Measurements from ENCODE around the gene STX11.

STX11 gene

DNA sequence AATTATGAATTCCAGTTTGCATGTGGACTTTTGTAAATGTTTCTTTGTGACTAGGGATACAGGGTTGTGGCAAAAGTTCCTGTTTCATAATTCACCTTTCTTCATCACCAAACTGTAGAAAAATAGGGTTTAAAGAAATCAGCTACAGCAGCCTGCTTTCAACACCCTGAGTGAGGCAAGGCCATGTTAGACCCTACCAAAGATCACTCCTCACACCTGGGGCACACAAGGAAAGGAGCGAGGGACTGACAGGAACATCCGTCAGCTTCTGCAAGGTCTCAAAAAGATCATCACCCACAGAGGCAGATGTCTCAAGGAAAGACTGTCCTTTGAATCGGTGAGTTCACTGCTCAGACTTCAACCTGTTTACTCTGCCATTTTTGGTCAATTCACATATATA is 10.5 kb upstream of the STX11 start:
- H3K36me3 ChIP-seq (ENCODE audit: control insufficient read depth in 5 of 5, insufficient read depth in 5 of 5, low read length in 5 of 5), result no peaks in the 10 kb centered on the region
- H3K9ac ChIP-seq (ENCODE audit: low read length in 5 of 5), result no peak overlapping the region
- H3K4me3 ChIP-seq (ENCODE audit: low read depth in 1 of 5, low read length in 5 of 5), result no peak overlapping the region
- H3K27ac ChIP-seq (ENCODE audit: low read depth, low read length), result no peak overlapping the region
- no peaks in the 10 kb centered on the region for H3K27me3 ChIP-seq (ENCODE audit: control insufficient read depth in 5 of 5, insufficient read depth in 4 of 5, low read length in 5 of 5)
- H3K9me3 ChIP-seq (ENCODE audit: control insufficient read depth in 5 of 5, low read length in 5 of 5), result no peaks in the 10 kb centered on the region
- peaks cover 0 to 7% (median 0%) of the 10 kb centered on the region in 5 donors for H3K4me1 ChIP-seq (ENCODE audit: control insufficient read depth in 5 of 5, insufficient read depth in 5 of 5, low read length in 5 of 5)

DNA sequence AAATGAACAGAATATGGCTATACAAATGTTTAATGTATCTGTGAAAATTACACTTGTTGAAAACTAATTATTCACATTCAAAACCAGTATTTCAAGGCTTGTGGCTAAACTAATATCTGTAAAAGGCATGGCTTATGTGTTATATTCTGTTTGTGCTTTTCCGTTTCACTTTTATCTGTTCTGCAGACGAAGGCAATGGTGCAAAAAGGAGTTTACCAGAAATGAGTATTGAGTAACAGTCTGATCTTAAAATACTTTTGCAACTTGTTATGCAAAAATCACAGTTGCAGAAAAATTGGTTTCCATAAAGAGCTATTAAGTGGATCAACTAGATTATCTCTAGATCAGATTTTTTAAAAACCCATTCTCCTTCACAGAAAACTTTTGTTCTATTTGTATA is 9.4 kb upstream of the STX11 start:
- Histone ChIP-seq H3K27ac (ENCODE audit: low read depth, low read length) (peak overlapping the region; percentile 14), H3K9me3 (ENCODE audit: control insufficient read depth in 5 of 5, low read length in 5 of 5) (no peaks in the 10 kb centered on the region), H3K9ac (ENCODE audit: low read length in 5 of 5) (peak overlapping the region in 1 of 5 donors; percentile 22), H3K36me3 (ENCODE audit: control insufficient read depth in 5 of 5, insufficient read depth in 5 of 5, low read length in 5 of 5) (no peaks in the 10 kb centered on the region), H3K27me3 (ENCODE audit: control insufficient read depth in 5 of 5, insufficient read depth in 4 of 5, low read length in 5 of 5) (no peaks in the 10 kb centered on the region), H3K4me1 (ENCODE audit: control insufficient read depth in 5 of 5, insufficient read depth in 5 of 5, low read length in 5 of 5) (peaks cover 0 to 7% (median 0%) of the 10 kb centered on the region in 5 donors), H3K4me3 (ENCODE audit: low read depth in 1 of 5, low read length in 5 of 5) (no peak overlapping the region)

DNA sequence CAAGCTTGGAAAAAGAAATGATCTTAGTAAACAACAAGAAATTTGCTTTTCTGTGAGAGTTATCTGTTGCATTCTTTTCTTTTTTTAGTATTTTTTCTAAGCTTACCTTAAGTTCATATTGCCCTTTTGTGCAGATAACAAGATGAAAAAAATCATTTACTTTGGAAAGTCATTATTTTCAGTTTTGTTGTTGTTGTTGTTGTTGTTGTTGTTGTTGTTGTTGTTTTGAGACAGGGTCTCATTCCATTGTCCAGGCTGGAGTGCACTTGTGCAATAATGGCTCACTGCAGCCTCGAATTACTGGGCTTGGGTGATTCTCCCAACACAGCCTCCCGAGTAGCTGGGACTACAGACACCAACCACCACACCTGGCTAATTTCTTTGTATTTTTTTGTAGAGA is 8.8 kb upstream of the STX11 start:
- Histone ChIP-seq H3K4me3 (ENCODE audit: low read depth in 1 of 5, low read length in 5 of 5) (no peak overlapping the region), H3K36me3 (ENCODE audit: control insufficient read depth in 5 of 5, insufficient read depth in 5 of 5, low read length in 5 of 5) (no peaks in the 10 kb centered on the region), H3K9ac (ENCODE audit: low read length in 5 of 5) (no peak overlapping the region), H3K27me3 (ENCODE audit: control insufficient read depth in 5 of 5, insufficient read depth in 4 of 5, low read length in 5 of 5) (no peaks in the 10 kb centered on the region), H3K27ac (ENCODE audit: low read depth, low read length) (no peak overlapping the region), H3K4me1 (ENCODE audit: control insufficient read depth in 5 of 5, insufficient read depth in 5 of 5, low read length in 5 of 5) (peaks cover 0 to 7% (median 0%) of the 10 kb centered on the region in 5 donors), H3K9me3 (ENCODE audit: control insufficient read depth in 5 of 5, low read length in 5 of 5) (no peaks in the 10 kb centered on the region)

DNA sequence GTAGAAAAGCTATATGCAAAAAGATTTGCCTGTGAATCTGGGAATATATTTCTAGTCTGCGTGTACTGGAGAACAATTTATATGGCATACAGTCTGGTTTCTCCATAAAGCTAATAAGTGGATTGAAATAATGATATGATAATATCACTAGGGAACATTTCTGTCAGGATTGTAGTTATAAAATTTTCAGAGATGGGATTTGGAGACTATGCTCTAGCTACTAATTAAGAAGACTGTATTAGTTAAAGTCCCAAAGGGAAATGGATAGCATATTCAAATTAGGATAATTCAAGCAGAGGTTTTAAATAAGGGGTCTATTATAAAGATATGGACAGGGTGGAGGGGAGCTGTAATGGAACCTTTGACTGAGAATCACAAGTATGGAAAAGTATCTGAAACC is 7.2 kb upstream of the STX11 start:
- no peaks in the 10 kb centered on the region for H3K9me3 ChIP-seq (ENCODE audit: control insufficient read depth in 5 of 5, low read length in 5 of 5)
- no peak overlapping the region for H3K4me3 ChIP-seq (ENCODE audit: low read depth in 1 of 5, low read length in 5 of 5)
- H3K36me3 ChIP-seq (ENCODE audit: control insufficient read depth in 5 of 5, insufficient read depth in 5 of 5, low read length in 5 of 5), result no peaks in the 10 kb centered on the region
- H3K27me3 ChIP-seq (ENCODE audit: control insufficient read depth in 5 of 5, insufficient read depth in 4 of 5, low read length in 5 of 5), result no peaks in the 10 kb centered on the region
- no peak overlapping the region for H3K9ac ChIP-seq (ENCODE audit: low read length in 5 of 5)
- peaks cover 0 to 7% (median 0%) of the 10 kb centered on the region in 5 donors for H3K4me1 ChIP-seq (ENCODE audit: control insufficient read depth in 5 of 5, insufficient read depth in 5 of 5, low read length in 5 of 5)
- no peak overlapping the region for H3K27ac ChIP-seq (ENCODE audit: low read depth, low read length)

DNA sequence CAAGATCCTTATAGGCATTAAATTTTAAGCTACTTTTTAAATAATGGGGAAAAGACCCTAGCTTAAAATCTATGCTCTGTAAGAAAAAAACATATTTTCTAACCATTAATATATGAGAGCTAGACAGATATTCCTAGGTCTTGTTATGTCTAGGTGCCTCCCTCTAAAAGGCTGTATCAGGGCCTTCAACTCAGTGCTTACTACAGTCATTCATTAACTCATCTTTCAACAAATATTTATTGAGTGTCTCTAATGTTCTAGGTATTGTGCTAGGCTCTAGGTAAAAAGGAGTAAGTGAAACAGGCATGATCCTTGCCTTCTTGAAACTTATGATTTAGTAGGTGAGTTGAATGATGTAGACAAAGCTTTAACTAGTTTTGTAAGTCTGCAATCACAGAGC is 6.4 kb upstream of the STX11 start:
- Histone ChIP-seq H3K36me3 (ENCODE audit: control insufficient read depth in 5 of 5, insufficient read depth in 5 of 5, low read length in 5 of 5) (no peaks in the 10 kb centered on the region), H3K9ac (ENCODE audit: low read length in 5 of 5) (no peak overlapping the region), H3K4me3 (ENCODE audit: low read depth in 1 of 5, low read length in 5 of 5) (no peak overlapping the region), H3K27me3 (ENCODE audit: control insufficient read depth in 5 of 5, insufficient read depth in 4 of 5, low read length in 5 of 5) (no peaks in the 10 kb centered on the region), H3K9me3 (ENCODE audit: control insufficient read depth in 5 of 5, low read length in 5 of 5) (no peaks in the 10 kb centered on the region), H3K4me1 (ENCODE audit: control insufficient read depth in 5 of 5, insufficient read depth in 5 of 5, low read length in 5 of 5) (peaks cover 0 to 7% (median 0%) of the 10 kb centered on the region in 5 donors), H3K27ac (ENCODE audit: low read depth, low read length) (no peak overlapping the region)

DNA sequence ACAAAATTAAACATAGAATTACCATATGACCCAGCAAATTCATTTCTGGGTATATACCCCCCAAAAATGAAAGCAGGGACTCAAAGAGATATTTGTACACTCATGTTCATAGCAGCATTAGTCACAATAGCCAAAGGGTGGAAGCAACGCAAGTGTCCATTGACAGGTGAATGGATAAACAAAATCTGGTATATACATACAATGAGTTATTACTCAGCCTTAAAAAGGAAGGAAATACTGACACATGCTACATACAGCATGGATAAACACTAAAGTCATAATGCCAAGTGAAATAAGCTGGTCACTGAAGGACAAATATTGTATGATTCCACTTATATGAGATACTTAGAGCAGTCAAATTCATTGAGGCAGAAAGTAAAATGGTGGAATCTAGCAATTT is 5.3 kb upstream of the STX11 start:
- Histone ChIP-seq H3K4me1 (ENCODE audit: control insufficient read depth in 5 of 5, insufficient read depth in 5 of 5, low read length in 5 of 5) (peaks cover 0 to 15% (median 6%) of the 10 kb centered on the region in 5 donors), H3K27me3 (ENCODE audit: control insufficient read depth in 5 of 5, insufficient read depth in 4 of 5, low read length in 5 of 5) (no peaks in the 10 kb centered on the region), H3K9me3 (ENCODE audit: control insufficient read depth in 5 of 5, low read length in 5 of 5) (no peaks in the 10 kb centered on the region), H3K27ac (ENCODE audit: low read depth, low read length) (no peak overlapping the region), H3K36me3 (ENCODE audit: control insufficient read depth in 5 of 5, insufficient read depth in 5 of 5, low read length in 5 of 5) (no peaks in the 10 kb centered on the region), H3K4me3 (ENCODE audit: low read depth in 1 of 5, low read length in 5 of 5) (no peak overlapping the region), H3K9ac (ENCODE audit: low read length in 5 of 5) (no peak overlapping the region)

DNA sequence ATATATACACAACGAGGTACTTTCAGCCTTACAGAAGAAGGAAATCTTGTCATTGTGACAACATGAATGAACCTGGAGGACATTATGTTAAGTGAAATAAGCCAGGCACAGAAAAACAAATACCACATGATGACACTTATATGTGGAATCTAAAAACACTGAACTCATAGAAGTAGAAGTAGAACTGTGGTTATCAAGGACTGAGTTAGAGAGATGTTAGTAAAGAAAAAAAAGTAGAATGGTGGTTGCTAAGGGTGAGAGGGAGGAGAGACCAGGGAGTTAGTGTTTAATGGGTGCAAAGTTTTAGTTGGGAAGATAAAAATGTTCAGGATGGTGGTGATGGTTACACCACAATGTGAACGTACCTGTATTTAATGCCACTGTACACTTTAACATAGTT is 4.8 kb upstream of the STX11 start:
- Histone ChIP-seq H3K9ac (ENCODE audit: low read length in 5 of 5) (no peak overlapping the region), H3K36me3 (ENCODE audit: control insufficient read depth in 5 of 5, insufficient read depth in 5 of 5, low read length in 5 of 5) (no peaks in the 10 kb centered on the region), H3K9me3 (ENCODE audit: control insufficient read depth in 5 of 5, low read length in 5 of 5) (no peaks in the 10 kb centered on the region)

DNA sequence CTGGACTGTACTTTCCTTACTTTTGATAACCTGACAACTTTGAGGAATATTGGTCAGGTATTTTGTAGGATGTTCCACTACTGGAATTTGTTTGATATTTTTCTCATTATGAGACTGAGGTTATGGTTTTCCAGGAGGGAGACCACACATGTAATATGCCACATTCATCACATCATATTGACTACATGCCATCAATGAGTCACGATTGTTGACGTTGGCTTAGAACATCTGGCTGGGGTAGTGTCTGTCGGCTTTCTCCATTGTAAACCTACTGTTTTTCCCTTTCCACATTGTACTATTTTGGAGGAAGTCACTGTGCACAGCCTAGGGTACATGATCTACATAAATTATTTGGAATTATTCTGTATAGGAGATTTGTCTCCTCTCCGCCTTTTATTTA is 1.4 kb upstream of the STX11 start:
- Histone ChIP-seq H3K4me3 (ENCODE audit: low read depth in 1 of 5, low read length in 5 of 5) (no peak overlapping the region), H3K27ac (ENCODE audit: low read depth, low read length) (no peak overlapping the region), H3K4me1 (ENCODE audit: control insufficient read depth in 5 of 5, insufficient read depth in 5 of 5, low read length in 5 of 5) (peaks cover 7 to 36% (median 24%) of the 10 kb centered on the region in 5 donors), H3K9ac (ENCODE audit: low read length in 5 of 5) (no peak overlapping the region), H3K36me3 (ENCODE audit: control insufficient read depth in 5 of 5, insufficient read depth in 5 of 5, low read length in 5 of 5) (no peaks in the 10 kb centered on the region), H3K9me3 (ENCODE audit: control insufficient read depth in 5 of 5, low read length in 5 of 5) (no peaks in the 10 kb centered on the region), H3K27me3 (ENCODE audit: control insufficient read depth in 5 of 5, insufficient read depth in 4 of 5, low read length in 5 of 5) (no peaks in the 10 kb centered on the region)

More for the DNA sequence above, 4.8 kb upstream of the STX11 start:
- H3K4me3 ChIP-seq (ENCODE audit: low read depth in 1 of 5, low read length in 5 of 5), result no peak overlapping the region
- H3K27me3 ChIP-seq (ENCODE audit: control insufficient read depth in 5 of 5, insufficient read depth in 4 of 5, low read length in 5 of 5), result no peaks in the 10 kb centered on the region
- H3K4me1 ChIP-seq (ENCODE audit: control insufficient read depth in 5 of 5, insufficient read depth in 5 of 5, low read length in 5 of 5), result peaks cover 0 to 12% (median 6%) of the 10 kb centered on the region in 5 donors
- H3K27ac ChIP-seq (ENCODE audit: low read depth, low read length), result no peak overlapping the region

DNA sequence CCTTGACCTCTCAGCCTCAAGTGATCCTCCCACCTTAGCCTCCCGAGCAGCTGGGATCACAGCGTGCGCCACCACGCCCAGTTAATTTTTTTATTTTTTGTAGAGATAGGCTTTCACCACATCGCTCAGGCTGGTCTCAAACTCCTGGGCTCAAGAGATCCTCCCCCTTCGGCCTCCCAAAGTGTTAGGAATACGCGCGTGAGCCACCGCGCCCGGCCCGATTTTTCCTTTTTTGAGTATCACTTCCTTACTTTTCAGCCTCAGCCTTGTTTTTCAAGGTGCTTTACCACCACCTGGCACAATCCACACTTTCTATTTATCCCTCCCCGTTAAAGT is 791 bp upstream of the STX11 start:
- Histone ChIP-seq H3K36me3 (ENCODE audit: control insufficient read depth in 5 of 5, insufficient read depth in 5 of 5, low read length in 5 of 5) (peaks cover 0 to 4% (median 0%) of the 10 kb centered on the region in 5 donors), H3K27me3 (ENCODE audit: control insufficient read depth in 5 of 5, insufficient read depth in 4 of 5, low read length in 5 of 5) (no peaks in the 10 kb centered on the region), H3K4me1 (ENCODE audit: control insufficient read depth in 5 of 5, insufficient read depth in 5 of 5, low read length in 5 of 5) (peaks cover 7 to 43% (median 29%) of the 10 kb centered on the region in 5 donors), H3K9ac (ENCODE audit: low read length in 5 of 5) (peak overlapping the region in 1 of 5 donors; percentile 77), H3K27ac (ENCODE audit: low read depth, low read length) (peak overlapping the region; percentile 99), H3K4me3 (ENCODE audit: low read depth in 1 of 5, low read length in 5 of 5) (peak overlapping the region; percentile 65 to 90 (median 87)), H3K9me3 (ENCODE audit: control insufficient read depth in 5 of 5, low read length in 5 of 5) (no peaks in the 10 kb centered on the region)

DNA sequence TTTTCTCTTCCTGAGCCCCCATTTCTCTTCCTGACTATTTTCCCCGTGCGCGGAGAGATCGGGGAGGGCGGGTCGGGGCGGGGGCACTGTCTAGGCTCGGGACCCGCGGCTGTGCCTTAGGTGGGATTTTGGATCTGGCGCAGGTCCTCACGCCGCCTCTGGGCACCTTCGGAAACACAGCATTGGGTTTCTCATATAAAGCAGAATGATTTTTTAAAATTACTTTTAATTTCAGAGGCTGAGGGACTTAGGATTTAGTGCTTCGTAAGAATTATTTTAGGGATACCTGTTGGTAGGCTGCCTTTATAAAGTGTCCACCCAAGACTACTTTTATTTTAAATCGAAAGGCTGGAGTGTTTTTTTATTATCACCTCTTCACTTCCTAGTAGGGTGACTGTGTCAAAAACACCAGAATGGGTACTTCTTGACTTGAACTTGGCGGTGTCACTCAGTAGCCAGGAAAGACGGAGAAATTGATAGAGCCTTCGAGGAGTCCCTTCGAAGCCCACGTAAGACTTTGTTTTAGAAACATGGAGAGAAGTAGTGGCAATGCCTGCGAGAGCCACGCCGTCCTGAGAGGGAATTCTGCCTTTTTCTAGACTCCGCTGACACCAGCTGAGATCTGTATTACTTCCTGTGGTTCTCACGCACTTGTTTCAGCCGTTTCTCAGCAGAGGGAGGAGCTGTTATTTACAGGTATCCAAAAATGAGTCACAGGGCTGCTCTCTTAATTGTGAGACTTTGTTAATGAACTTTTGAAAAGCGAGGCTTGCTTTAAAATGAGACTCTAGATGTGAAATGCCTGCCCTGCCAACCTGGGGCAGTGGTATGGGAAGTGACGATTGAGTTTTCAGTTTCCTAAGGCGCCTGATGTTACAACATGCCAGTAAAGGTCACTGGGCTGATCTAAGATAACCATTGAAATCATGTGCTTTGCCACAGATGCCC is 667 bp downstream of the STX11 start:
- Histone ChIP-seq H3K27ac (ENCODE audit: low read depth, low read length) (peak overlapping the region; percentile 99), H3K36me3 (ENCODE audit: control insufficient read depth in 5 of 5, insufficient read depth in 5 of 5, low read length in 5 of 5) (peaks cover 0 to 4% (median 0%) of the 10 kb centered on the region in 5 donors), H3K9me3 (ENCODE audit: control insufficient read depth in 5 of 5, low read length in 5 of 5) (no peaks in the 10 kb centered on the region), H3K4me1 (ENCODE audit: control insufficient read depth in 5 of 5, insufficient read depth in 5 of 5, low read length in 5 of 5) (peaks cover 7 to 48% (median 40%) of the 10 kb centered on the region in 5 donors), H3K4me3 (ENCODE audit: low read depth in 1 of 5, low read length in 5 of 5) (peak overlapping the region; percentile 65 to 90 (median 87)), H3K27me3 (ENCODE audit: control insufficient read depth in 5 of 5, insufficient read depth in 4 of 5, low read length in 5 of 5) (no peaks in the 10 kb centered on the region), H3K9ac (ENCODE audit: low read length in 5 of 5) (peak overlapping the region; percentile 75 to 99 (median 83))

Data from subcutaneous abdominal adipose tissue (tissue), 5 donors.